ENCODE data around the gene PLXNC1.

PLXNC1 gene

DNA sequence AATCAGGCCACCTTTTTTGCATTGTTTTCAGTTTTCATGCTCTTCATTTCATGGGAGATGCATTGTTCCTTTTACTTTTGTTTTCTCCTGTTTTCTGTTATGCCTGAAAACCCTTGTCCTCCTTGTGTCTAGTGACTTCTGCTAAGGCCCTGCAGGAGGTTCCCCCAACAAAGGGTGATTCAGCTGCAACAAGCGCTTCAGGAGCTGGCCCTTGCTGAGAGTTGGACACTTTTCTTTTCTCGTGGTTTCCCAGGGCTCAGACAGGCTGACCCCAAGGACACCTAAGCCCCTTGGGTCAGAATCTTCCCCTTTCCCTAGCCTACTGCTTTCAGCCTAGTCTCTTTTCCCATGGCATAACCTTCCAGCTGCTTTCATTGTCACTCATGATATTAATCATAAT lies 98.9 kb downstream of the PLXNC1 start:
- no peak for DNase-seq

GRCh38 chr12:94248582-94248981 lies 100.2 kb downstream of the PLXNC1 start:
- DNase-seq = no peak

GRCh38 chr12:94250130-94250529 lies 101.8 kb downstream of the PLXNC1 start:
- DNase-seq = no peak

DNA sequence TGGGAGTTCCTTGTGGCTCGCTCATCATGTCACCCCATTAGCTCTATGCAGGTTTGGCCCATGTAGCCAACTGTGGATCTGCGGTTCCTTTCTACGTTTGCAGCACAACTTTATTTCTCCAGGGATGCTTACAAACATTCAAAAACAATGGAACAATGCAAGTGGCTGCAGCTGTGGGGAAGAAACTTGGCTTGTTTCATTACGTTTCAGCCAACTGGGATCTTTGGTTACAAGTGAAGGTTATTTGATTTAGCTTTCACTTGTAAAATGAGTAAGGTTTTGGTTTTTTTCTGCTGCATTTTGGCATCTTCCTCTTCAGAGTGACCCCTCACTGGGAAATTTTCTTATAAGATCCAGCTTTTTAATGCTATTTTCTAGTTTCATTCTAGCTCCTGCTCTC lies 105.9 kb downstream of the PLXNC1 start:
- no peak for DNase-seq

DNA sequence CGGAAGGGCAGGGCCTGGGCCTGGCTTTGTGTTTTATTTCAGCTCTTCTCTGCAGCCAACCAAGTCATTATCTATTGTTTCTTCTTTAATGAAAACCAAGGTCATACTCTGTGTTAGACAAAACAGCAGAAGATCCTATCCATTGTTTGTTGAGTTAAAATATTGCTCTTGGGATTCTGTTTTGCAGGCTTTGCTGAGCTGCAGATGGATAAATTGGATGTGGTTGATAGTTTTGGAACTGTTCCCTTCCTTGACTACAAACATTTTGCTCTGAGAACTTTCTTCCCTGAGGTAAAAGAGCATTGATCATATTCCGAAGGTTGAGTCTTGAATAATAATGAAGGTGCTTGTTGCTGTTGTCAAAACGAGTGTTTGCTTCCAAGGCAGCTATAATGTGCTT lies 106.6 kb downstream of the PLXNC1 start:
- DNase-seq = no peak

DNA sequence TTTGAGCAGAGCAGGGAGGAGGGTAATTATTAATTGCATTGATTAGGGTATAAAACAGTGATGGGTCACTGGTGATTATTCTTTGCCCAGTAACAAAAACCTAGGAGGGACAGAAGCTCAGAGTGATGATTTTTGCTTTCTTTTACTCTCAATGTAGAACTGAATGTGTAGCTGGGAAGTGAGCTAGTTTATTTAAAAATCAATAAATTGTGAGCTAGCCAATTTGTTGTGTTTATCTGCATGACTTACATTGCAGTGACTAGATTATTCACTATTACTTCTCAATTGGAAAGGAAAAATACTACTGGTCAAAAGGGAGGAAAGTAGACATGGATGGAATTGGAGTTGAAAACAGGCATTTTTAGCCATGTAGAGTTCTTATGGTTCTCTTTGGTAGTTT lies 107.1 kb downstream of the PLXNC1 start:
- DNase-seq = no peak

- DNase-seq = no peak
Measured at GRCh38 chr12:94258593-94258992, 110.2 kb downstream of the PLXNC1 start.

- DNase-seq = no peak
Measured at GRCh38 chr12:94260017-94260416, 111.6 kb downstream of the PLXNC1 start.

DNA sequence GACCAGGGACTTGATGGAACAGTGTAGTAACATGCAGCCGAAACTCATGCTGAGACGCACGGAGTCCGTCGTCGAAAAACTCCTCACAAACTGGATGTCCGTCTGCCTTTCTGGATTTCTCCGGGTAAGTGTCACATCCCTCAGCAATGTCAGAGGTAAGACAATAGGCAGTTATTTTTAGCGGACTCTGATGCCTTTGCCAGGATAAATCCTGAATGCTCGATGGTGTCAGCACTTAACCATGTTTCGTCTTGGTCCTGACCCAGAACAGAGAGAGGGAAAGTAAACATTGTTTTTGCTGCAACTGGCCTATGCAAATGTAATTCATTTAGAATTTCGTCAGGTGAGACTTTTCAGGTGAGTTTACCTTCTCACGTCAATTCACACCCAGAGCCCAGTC lies 112.3 kb downstream of the PLXNC1 start:
- no peak for DNase-seq

GRCh38 chr12:94261119-94261518 lies 112.7 kb downstream of the PLXNC1 start:
- DNase-seq = no peak

- DNase-seq = no peak
Measured at GRCh38 chr12:94261786-94262185, 113.4 kb downstream of the PLXNC1 start.

DNA sequence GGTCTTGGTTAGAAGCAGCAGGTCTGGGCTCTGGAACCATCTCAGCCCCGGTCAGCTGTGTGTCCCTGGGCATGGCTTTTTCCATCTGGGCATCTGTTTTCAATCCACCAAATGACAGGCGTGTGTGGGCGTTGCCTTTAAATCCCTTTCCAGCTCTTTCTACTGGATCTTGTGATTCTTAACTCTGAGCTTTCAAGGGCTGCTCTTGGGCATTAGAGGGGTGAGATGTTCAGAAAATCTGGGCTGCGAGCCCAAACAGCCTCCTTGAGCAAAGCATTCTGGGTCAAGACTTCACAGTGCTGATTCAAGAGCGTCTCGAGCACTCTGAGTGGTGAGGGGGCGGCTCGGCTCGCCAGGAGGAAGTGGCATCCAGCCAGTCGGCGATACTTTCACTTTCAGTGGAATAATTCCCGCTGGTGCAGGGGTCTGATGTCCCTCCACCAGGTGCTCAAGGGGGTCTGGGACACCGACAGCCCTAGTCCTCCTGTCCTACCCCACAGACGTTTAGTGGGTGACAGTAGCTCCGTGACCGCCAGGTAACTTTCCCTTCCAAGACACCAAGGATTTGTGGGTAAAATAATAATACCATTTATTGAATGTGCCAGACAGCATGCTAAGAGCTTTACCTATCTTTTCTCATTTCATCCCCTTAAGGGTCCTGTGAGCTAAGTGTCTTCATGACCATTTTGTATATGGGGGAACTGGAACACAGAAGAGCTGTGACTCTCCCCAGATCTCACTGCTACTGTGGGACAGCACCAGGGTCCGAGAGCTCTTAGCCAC lies 114.0 kb downstream of the PLXNC1 start:
- no peak for DNase-seq

- DNase-seq = no peak
Measured at GRCh38 chr12:94263011-94263811, 114.8 kb downstream of the PLXNC1 start.

DNA sequence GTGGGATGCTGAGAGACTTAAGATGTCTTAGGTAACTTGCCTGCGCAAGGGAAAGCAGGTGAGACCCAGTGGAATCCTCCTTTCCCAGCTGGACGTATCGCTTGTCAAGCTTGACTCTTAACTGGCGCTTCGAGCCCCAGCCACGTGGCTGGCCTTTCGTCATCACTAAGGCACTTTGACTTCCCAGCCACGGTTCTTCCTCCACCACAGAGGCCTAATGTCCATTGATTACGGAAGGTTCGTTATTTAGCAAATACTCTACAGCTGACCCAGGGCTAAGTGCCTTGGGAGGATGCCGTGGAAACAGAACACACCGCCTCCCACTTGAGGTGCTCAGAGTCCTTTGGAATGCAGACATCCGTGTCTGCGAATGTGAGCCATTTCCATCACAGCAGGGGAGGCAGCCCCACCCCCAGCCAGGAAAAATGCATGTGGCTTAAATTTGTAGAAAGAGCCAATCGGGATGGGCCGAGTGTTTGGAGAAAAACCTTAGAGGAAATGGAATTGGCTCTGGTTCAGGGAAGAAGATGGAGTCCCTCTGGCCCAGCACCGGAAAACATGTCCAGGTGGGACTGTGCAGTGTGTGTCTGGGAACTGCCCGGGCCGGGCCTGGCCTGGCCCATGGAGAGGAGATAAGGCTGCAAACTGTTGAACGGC lies 115.7 kb downstream of the PLXNC1 start:
- DNase-seq = no peak

DNA sequence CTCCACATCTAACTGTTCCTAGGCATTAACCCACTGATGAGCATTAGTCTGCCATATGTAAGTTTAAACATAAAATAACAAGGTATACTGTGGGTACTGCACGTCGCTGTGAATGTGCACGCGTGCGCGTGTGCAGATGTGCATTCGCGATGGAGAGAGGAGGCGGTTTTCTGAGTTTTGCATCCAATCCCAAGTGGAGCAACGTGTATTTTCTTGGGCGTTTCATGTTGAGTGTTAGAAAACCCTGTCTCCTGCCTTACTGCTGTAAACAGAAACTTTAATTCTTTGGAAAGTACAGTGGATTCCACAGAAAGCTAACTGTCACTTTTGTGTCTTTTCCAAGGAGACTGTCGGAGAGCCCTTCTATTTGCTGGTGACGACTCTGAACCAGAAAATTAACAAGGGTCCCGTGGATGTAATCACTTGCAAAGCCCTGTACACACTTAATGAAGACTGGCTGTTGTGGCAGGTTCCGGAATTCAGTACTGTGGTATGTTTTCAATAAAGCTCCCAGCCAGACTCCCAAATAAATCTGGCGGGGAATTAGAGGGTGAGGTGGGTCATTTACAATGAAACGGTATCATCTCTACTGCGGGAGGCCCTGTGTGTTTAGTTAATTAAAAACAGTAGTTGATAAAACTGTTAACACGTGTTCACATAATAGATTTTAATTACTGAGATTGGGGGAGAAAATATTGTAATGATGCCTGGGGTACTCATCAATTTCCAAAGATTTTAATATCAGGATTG lies 116.5 kb downstream of the PLXNC1 start:
- DNase-seq = no peak

- DNase-seq = no peak
Measured at GRCh38 chr12:94265539-94265938, 117.2 kb downstream of the PLXNC1 start.

DNA sequence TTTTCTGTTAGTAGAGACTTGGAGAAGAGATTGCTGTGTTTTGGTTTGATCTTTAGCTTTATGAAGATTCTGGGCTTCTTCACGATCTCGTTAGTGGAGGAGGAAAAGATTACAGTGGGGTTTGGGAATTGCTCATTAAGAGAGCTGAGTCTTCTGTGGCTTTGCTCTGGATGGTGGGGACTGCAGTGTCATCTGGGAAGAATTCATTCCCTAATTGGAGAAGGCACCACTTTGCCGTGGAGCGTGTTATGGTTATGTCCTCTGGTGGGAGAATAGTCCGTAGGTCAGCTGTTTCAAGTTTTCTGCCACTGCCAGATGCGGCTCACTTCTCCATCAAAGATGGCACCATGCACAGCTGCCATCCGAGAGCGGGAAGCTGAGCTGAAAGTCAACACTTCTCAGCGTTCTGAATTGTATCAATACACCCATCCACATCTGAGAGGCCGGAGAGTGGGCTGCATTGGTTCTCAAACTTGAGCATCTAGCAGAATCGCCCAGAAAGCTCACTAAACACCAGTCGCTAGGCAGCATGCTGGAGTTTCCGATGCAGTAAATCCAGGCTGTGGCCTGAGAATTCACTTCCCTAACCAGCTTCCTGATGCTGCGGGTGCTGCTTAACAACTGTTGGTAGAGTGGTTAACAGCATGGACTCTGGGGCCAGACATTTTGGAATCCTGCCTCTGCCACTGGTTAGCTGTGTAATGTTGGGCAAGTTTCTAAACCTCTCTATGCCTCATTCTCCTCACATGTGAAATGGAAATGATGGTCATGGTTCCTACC lies 117.8 kb downstream of the PLXNC1 start:
- DNase-seq = no peak

DNA sequence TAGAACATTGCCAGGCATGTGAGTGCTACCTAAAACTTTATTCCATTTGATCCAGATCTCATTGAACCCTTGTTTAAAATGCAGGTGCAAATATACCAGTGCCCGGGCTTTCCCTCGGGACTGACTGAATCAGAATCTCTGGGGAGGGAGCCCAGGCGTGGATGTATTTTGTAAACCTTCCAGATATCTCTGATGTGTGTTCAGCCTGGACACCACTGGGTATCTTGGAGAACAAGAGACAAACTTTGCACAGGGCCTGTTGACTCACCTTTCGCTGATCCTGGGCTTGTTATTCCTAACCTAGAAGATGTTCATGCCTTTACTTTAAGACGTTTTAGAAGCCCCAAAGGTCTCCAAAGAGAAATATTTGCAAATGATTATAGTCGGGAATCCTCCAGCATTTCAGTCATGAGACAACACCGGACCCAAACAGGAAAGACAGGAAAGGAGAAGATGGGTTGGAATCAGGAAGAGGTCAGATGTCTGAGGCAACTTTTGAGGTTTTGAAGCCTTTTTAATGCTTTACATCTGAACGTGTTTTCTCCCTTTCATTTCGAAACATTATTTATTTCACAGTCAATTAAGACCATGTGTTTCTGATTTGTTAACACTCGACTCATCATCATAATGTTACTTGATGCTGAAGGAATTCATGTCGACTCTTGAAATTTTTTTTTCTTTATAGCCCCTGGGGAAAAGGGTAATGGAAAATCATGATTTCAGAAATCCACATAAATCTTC lies 118.6 kb downstream of the PLXNC1 start:
- no peak for DNase-seq

GRCh38 chr12:94267537-94267872 lies 119.1 kb downstream of the PLXNC1 start:
- no peak for DNase-seq

GRCh38 chr12:94267921-94268471 lies 119.6 kb downstream of the PLXNC1 start:
- DNase-seq = no peak

DNA sequence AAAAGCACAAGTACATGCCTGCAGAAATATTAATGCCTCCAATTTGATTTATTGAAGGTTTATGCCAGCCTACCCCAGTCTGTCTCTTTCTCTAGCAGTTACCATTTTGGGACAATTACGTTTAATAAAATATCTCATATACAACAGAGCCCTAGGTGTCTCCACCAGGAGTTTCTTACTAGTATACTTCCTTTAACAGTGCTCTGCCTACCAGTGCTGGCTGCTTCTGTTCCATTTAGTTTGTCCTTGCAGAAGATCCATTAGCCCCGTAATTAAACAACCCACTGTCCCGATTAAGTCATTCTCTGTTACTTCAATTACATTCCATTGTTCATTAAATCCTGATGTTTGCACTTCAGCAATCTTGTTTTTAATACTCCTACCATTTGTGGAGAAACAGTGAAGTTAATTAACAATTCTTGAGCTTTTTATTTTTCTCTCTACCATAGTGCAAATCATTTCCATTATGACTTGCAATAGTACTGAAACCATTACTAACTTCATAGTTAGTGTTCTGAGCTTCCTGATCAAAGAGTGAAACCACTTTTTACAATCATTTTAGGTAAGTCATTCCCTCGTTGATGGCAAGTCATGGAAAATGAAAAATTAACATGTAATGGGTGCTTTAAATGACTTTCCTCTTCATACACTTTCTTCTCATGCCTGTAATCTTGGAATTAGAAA lies 121.1 kb downstream of the PLXNC1 start:
- no peak for DNase-seq

All from NCI-H1092 treated with DMSO at 0.1 percent for 48 hours (cell line).